ENCODE data around the gene TSPAN17.

- TF ChIP-seq CTCF (conservative IDR thresholded peaks at IDR 0.05) = no peak
- no peak for TF ChIP-seq ZFX (IDR thresholded peaks at IDR 0.05)
Observed at GRCh38 chr5:176679365-176680225, 32.3 kb downstream of the TSPAN17 start.
